VCaP (cell line): ENCODE measurements around the gene ERICH4.
"Not testable (repeated sequence)": the region's sequence is repeated elsewhere in the genome, so short reads cannot be mapped to it uniquely, and the experiment has no call there.

Experiments used
- H3K27ac ChIP-seq: fragments of 450-650 bp; 2 replicates; pipeline ENCODE4 v1.5.1; 2017
- CTCF ChIP-seq: fragments of 450-650 bp; conservative IDR thresholded peaks from 2 replicates; pipeline ENCODE4 v1.5.1; 2017; ENCODE audit warnings: mild to moderate bottlenecking, moderate library complexity

Gene ERICH4

GRCh38 chr19:41449079-41449864, 6.3 kb downstream of the ERICH4 start:
- peak; percentile 99 for TF ChIP-seq CTCF
- no peak overlapping the region; the same call in 1 of the 2 replicates for H3K27ac ChIP-seq

GRCh38 chr19:41449865-41450178, 6.9 kb downstream of the ERICH4 start:
- H3K27ac ChIP-seq: no peak overlapping the region; the same call in 1 of the 2 replicates
- TF ChIP-seq CTCF: no peak

- no peak for TF ChIP-seq CTCF
- no peak overlapping the region for H3K27ac ChIP-seq
Observed at GRCh38 chr19:41452584-41453275, 9.8 kb downstream of the ERICH4 start.

- peak overlapping the region; percentile 89 for H3K27ac ChIP-seq
- TF ChIP-seq CTCF: no peak
Observed at GRCh38 chr19:41455936-41456335, 13.0 kb downstream of the ERICH4 start.

GRCh38 chr19:41456342-41456918, 13.5 kb downstream of the ERICH4 start:
- peak overlapping the region; percentile 89 for H3K27ac ChIP-seq
- no peak for TF ChIP-seq CTCF

GRCh38 chr19:41457241-41457640, 14.3 kb downstream of the ERICH4 start:
- TF ChIP-seq CTCF: no peak
- H3K27ac ChIP-seq: peak overlapping the region; percentile 89

GRCh38 chr19:41462497-41462896, 19.5 kb downstream of the ERICH4 start:
- H3K27ac ChIP-seq: no peak overlapping the region
- TF ChIP-seq CTCF: no peak

- not testable (repeated sequence) for H3K27ac ChIP-seq
Observed at GRCh38 chr19:41463257-41464256, 20.6 kb downstream of the ERICH4 start.
